Keratinocyte (primary cell): ENCODE measurements around the gene ZMIZ1.

ENCODE experiments used
- CTCF ChIP-seq, 3 experiments: IDR thresholded peaks in 1 of 3; conservative IDR thresholded peaks in 1 of 3; optimal IDR thresholded peaks in 1 of 3; 2 replicates in 2 of 3; 3 replicates in 1 of 3; pipeline versions ENCODE3 to v1.5.1; 2011; ENCODE audit warnings: low read length in 3 of 3, mild to moderate bottlenecking in 3 of 3, moderate library complexity in 2 of 3, control low read depth in 1 of 3, inconsistent platforms in 1 of 3; ENCODE audit not compliant: insufficient read depth in 2 of 3; ENCODE audit errors: extremely low read depth in 1 of 3
- EZH2 ChIP-seq: IDR thresholded peaks from one replicate; pipeline ENCODE4 v1.6.1; 2012; ENCODE audit warnings: inconsistent platforms, mild to moderate bottlenecking, low read length, moderate library complexity

- TF ChIP-seq CTCF (optimal IDR thresholded peaks at IDR 0.05 in 1 of 3, IDR thresholded peaks at IDR 0.05 in 1 of 3, conservative IDR thresholded peaks at IDR 0.05 in 1 of 3; ENCODE audit: extremely low read depth in 1 of 3, insufficient read depth in 2 of 3, low read length in 3 of 3) (peak in 2 of 3 experiments; percentile 43 to 44), EZH2 (no peak)
Measured at GRCh38 chr10:79052291-79053080, 16.3 kb upstream of the ZMIZ1 start.
